Hepatic stellate cell (primary cell): ENCODE measurements around the gene HRCT1.
"Not testable (repeated sequence)": the region's sequence is repeated elsewhere in the genome, so short reads cannot be mapped to it uniquely, and the experiment has no call there.

ENCODE experiments used
- DNase-seq: peaks from one replicate; pipeline ENCODE4 v3.0.0; 2011; ENCODE audit warnings: low spot score

Gene HRCT1

DNA sequence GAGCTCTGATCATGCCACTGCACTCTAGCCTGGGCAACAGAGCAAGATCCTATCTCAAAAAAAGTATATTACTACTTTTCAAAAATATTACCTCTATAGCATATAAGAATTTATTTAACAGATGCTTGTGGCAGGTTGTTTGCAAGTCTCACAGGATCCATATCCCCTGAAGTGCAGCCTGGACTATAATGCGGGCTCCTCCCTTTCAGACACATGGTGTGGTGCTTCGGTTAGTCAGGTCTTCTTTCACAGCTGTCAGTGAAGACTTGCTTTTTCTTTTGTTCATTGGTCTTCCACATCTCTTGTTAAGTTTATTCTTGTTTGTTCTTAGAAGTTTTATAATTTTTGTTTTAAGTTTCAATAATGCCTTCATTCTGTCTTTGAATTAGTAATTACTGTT is 9.4 kb upstream of the HRCT1 start:
- no peak for DNase-seq

DNA sequence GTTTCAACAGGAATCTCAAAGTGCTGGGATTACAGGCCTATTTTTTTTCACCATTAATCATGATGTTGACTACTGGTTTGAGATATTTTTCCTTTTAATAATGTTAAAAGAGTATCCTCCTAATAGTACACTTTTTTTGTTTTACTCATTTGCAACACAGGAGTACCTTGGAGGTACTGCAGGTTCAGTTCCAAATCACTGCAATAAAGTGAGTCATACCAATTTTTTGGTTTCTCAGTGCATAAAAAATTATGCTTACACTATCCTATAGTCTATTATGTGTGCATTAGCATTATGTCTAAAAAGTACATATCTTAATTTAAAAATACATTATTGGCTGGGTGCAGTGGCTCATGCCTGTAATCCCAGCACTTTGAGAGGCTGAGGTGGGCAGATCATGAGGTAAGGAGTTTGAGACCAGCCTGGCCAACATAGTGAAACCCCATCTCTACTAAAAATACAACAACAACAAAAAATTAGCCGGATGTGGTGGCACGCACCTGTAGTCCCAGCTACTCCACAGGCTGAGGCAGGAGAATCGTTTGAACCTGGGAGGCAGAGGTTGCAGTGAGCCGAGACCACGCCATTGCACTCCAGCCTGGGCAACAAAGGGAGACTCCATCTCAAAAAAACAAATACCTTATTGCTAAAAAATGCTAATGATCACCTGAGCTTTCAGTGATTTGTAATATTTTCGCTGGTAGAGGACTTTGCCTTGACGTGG is 8.5 kb upstream of the HRCT1 start:
- not testable (repeated sequence) for DNase-seq

DNA sequence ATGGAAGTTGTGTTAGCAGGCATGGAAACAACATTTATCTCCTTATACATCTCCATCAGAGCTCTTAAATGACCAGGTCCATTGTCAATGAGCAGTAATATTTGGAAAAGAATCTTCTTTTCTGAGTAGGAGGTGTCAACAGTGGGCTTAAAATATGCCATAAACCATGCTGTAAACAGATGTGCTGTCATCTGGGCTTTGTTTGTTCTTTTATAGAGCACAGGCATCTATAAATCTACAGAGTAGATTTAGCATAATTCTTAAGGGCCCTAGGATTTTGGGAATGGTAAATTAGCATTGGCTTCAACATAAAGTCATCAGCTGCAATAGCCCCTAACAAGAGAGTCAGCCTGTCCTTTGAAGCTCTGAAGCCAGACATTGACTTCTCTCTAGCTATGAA is 7.7 kb upstream of the HRCT1 start:
- DNase-seq: no peak

DNA sequence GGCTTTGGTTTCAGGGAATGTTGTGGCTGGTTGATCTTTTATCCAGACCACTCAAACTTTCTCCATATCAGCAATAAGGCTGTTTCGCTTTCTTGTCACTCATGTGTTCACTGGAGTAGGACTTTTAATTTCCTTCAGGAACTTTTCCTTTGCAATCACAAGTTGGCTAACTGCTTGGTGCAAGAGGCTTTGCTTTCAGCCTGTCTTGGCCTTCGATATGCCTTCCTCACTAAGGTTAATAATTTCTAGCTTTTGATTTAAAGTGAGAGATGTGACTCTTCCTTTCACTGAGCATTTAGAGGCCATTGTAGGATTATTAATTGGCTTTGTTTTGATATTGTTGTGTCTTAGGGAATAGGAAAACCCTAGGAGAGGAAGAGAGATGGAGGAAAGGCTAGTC is 7.0 kb upstream of the HRCT1 start:
- DNase-seq: no peak

DNA sequence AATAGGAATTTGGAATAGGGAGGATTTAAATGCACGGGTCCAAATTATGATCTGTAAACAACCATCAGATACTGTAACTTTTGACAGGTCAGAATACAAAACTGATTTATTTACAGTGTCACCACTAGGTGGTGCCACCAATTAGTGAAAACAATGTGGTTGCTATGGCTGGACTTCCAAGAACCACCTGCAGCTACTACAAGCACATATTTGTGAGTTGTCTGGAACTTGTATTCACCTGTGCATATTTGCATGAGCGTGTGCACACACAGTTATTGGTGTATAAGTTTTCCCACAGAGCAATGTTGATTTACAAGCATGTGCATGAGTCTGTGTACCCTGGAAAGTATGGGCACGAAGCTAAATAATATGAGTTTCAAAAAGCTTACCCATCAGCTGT is 3.0 kb upstream of the HRCT1 start:
- DNase-seq: peak; percentile 53

DNA sequence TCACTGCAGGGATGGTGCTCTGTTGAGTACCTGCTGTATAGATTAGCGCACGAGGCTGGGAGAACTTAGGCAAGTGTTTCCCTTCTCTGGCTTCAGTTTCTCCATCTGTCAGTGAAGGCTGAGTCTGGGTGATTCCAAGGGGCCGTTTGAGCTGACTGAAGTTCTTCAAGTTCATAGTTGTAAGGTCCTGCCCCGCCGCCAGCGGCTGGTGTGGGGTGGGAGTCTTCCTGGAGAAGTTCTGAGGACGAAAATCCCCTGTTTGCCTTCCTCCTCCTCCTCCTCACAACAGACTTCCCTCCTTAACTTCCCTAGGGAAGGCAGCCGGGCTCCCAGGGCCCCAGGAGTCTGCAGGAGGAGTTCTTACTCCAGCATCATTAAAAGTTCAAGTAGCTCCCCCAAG is 1.7 kb upstream of the HRCT1 start:
- no peak for DNase-seq

DNA sequence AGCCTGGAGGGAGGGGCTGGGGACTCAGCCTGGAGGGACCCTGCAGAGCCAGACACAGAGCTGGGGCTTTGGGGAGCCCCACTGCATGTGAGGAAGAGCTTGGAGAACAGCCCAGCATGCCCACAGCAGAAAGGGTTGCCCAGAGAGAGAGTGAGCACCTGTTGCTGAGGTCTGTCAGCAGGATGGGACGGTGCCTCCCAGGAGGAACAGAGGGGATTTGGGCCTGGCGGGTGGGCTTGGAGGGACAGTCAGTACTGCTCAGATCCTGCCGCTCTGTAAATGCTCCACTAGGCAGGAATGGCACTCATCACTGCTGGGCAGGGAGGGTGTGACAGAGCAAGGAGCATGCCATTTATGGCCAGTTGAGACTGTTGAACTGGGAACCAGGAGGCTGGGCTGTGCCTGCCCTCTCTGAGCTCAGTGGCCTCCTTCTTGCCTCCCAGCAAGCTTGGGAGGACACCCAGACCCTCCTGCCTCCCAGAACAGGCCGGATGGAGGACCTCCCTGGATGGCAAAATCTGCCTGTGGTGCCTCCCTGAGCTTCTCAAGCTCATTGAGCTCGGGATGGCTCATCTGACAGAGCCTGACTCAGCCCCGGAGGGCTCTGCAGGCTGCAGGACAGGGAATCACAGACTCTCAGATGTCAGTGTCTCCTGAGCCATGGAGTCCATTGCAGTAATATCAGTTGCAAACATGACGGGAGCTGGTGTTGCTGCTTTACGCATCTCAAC is 786 bp upstream of the HRCT1 start:
- DNase-seq: peak; percentile 60

DNA sequence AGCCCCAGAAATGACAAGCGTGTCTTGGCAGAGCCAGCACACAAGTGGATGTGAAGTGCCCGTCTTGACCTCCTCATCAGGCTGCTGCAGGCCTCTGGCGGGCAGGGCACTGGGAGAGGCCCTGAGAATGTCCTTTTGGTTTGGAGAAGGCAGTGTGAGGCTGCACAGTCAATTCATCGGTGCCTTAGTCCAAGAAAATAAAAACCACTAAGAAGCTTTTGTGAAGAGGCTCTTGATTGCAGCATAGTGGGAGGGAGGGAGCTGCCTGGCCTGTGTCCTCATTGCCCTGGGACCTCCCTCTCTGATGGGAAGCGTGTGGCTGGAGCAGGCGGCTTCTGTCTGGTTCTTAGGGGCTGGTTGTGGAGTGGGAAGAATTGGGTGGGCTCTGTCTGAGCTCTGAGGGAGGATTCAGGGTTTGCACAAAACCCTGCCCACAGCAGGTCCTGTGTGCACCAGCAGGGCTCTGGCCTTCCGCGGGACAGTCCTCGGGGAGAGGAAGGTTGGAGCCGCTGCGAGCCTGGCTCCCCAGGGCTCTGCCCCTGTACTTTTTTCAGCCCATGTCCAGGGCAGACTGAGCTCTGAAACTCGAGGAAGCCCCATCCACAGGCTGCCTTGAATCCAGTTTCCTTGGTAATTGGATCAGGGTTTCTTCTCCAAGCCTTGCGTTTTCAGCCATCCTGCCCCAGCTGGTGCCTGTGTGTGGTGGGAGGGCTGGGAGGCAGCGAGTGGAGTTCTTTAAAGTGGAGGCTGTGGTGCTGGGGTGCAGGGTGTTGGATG is 1.1 kb downstream of the HRCT1 start:
- peak; percentile 70 for DNase-seq

DNA sequence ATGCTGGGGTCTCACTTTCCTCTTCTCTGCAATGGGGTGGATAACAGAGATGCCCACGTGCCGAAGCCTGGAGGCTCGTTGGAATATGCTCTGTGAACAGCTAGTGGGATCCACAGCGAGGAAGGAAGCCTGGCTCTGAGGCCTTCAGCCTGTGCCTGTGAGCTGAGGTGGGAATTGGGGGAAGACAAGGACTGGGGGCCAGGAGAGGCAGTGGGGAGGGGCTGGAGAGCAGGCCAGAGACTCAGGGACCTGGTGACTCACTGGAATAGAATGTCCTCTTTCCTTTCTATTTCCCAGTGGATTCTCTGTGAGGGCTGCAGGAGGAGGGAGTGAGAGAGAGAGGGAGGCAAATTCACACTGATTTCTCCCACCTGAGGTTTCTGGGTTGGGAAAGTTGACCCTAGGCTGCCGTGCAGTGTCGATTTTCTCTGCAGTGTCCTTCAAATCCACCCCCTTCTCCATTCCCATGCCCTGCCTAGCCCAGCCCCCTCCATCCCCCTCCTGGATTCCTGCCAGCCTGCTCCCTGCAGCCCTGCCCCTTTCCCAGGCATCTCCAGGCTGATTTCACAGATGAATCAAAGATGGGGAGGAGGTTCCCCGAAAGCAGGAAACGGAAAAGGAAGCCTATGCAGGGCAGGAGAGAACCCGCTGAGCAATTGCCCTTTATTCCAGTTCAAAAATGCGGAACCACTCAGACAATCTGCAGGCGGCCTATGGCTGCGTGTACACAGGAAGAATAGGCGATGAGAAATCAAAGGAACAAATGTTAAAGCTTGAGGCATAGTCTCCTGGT is 1.9 kb downstream of the HRCT1 start:
- peak; percentile 88 for DNase-seq

DNA sequence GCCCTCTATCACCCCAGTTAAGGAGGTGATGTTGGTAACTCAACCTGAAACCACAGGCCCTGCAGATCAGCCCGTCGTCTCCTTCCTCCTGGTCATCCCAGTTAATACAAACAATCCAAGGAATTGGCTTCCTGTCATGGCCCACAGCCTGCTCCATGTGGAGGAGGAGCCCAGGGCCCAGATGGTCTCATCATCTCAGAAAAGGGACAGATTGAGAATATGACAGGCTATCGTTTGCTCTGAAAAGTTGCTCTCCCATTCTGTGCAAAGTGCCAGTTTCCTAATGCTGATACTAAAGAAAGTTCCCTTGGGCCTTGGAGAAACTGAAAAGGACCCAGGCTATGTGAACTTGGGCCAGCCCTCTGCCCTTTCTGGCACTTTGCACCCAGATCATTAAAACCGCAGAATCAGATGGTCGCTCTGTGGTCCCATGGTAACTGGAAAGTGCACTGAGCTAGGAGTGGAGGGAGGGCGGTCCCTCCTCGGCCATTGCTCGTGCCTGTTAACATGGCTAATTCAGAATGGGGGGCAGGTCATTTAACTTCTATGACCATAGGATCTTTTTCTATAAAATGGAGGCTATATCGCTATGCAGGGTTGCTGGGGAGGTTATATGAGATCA is 2.6 kb downstream of the HRCT1 start:
- DNase-seq: peak; percentile 77

DNA sequence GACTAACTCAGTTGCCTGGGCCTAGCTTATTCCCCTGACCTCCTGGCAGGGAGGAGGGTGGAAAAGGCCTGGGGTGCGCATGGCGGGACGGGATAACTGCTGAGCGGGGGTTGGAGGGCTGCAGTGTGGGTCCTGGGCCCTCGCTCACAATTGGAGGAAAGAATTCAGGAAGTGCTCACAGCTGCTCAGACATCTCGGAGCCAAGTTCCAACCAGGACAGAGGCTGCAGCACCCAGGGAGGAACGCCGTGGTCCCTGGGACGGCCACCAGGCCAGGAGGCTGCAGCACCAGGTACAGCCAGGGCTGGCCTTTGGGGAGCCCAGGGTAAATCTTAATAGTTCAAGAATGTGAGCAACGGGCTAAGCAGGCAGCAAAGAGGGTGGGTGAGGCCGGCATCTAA is 3.3 kb downstream of the HRCT1 start, which contains the start of gene SPAAR:
Gene SPAAR, plus strand, starts transcription at position 217 of the 400 bp plus-strand sequence. CDS start 974 bp downstream, outside the sequence.
- no peak for DNase-seq

DNA sequence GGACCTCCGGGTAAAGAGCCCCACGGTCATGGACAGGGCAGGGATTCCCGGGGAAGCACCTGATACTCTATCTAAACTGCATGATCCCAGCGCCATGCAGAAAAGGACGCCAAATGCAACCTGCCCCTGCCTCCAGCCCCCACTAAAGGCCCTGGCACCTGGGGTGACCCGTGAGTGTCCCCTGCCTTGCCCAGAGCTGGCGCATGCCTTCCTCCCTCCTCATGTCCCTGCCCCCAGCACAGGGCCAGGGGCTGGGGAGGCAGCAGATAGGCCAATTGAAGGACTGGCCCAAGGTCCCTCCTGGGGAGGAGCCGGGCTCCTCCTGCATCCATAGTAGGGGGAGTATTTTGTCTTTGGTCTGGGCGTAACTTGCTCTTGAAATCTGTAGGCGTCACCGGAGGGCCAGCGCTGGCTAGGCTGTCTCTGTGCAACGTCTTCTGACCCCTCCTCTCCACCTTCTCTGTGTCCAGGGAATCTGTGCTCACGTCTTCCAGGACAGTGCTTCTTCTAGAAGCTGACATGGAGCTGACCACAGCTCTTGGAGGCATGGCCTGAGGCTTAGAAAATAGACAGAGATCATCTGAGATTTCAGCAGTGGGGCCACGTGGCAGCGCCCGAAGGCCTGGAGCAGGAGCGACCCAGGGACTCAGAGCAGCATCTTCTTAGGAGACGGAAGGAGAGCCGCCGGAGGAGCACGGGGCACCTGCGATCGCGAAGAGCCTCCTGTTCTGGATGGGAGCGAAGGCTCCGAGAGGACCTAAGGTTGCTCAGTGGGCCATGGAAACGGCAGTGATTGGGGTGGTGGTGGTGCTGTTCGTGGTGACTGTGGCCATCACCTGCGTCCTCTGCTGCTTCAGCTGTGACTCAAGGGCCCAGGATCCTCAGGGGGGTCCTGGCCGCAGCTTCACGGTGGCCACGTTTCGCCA is 3.9 kb downstream of the HRCT1 start:
- no peak for DNase-seq

DNA sequence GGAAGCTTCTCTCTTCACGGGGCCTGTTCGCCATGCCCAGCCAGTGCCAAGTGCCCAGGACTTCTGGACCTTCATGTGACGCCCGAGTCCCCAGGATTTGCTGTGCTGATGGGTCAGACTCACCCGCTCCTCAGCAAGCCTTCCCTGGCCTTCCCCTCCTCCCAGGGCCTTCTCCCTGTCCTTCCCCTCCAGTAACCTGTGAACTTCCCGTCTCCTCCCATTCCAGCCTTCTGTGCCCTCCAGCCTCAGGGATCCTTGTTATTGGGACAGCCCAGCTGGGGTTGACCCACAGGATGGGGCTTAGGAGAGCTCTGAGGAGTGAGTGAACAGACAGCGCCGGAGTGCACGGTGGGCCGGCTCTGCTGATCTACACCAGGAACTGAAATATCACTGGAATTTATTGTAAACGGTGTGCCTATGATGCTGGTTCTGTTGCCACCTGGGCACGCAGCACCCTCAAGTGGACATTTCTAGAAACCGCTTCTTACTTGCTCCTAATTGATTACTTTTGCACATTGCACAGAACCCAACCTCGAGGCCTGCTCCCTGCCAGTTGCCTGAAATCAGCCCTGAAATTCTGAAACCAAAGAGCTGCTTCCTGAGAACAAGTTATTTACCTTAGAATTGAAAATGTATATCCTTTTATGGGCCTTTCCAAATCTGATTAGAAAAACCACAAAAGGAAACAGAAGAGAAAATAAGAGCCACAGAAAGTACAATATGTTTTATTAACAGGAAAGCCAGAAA is 4.8 kb downstream of the HRCT1 start:
- DNase-seq: peak; percentile 32

DNA sequence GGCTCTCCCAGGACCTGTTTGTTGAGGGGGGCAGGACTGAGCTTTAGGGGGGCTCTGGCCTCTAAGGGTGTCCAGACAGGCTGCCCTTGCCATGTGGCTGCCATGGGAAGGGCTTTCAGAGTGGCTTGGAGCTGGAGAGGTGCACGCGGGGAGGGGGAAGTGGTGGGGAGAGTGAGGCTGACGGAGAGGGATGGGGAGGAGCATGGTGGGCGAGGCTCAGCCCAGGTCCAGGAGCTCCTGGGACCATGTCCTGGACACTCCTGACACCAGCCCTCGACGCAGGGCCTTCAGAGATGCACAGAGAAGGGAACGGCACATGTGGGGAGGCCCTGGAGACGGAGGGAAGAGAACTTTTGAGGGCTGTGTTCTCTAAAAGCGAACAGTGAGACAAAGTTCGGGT is 5.7 kb downstream of the HRCT1 start:
- no peak for DNase-seq

DNA sequence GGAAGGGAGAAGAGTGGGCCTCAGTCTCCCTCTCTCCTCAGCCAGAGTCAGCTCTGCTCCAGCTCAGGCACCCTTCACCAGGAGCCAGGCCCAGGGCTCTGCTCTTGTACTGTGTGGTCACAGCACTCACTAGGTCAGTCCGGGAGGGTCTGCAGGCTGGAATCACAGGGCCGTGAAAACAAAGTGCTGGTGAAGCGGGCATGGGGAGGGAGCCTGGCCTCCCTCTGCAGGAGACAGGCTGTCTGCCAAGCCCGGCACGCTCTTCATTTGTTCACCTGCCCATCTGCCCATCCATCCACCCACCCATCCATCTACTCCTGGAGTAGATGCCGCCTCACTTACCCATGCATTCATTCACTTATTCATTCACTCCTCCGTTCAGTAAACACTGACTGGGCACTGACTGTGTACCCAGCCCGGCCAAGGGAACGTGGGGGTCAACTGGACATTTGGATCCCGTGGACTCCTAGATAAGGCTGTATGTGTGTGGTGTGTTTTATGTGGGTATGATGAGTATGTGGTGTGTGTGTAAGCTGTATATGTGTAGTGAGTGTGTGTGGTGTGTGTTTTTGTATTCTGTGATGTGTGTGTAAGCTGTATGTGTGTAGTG is 6.9 kb downstream of the HRCT1 start:
- DNase-seq: no peak

DNA sequence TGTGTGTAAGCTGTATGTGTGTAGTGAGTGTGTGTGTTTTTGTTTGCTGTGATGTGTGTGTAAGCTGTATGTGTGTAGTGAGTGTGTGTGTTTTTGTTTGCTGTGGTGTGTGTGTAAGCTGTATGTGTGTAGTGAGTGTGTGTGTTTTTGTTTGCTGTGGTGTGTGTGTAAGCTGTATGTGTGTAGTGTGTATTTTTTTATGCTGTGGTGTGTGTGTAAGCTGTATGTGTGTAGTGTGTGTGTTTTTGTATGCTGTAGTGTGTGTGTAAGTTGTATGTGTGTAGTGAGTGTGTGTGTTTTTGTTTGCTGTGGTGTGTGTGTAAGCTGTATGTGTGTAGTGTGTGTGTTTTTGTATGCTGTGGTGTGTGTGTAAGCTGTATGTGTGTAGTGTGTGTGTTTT is 7.4 kb downstream of the HRCT1 start:
- DNase-seq: not testable (repeated sequence)

DNA sequence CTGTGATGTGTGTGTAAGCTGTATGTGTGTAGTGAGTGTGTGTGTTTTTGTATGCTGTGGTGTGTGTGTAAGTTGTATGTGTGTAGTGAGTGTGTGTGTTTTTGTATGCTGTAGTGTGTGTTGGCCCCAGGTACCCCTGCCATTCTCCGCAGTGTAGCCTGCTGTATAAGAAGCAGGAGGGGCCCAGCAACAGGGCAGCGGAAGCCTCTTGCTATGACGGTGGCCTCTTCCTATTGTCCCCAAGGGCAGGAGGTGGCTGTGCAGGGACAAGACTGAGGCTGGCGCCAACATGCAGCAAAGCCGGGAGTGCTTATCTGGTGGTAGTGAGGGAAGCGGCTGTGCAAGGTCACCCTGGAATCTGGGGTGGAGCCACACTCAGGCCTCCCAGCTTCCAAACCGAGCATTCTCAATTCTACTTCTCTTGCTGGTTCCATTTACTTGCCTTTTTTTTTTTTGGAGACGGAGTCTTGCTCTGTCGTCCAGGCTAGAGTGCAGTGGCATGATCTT is 8.4 kb downstream of the HRCT1 start:
- DNase-seq: peak; percentile 68

DNA sequence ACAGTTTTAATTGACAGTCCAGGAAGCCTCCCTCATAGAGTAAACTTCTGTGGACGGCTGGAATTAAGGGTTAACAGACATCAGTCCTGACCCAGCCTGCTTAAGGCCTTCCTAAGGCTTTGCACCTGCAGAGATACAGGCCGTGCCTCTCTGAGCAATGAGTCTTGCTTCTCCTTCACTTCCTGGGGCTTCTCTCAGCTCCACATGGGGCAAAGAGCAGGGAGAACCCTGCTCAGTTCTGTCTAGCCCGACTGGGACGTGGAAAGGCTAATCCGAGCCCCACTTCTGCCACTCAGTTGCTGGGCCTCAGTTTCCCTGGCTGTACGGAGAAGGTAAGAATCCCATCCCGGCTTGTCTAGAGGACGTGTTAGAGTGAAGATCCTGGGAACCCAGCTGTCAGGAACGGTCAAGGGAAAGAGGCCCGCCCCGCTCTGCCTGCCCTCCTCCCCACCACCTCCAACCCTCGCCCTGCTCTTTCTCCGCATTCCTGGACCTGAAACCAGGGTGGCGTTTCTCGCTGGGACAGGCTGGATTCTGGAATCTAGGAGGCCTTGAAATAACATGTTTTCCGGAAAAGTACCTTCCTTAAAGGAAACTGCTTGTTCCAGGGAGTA is 9.8 kb downstream of the HRCT1 start:
- DNase-seq: no peak

DNA sequence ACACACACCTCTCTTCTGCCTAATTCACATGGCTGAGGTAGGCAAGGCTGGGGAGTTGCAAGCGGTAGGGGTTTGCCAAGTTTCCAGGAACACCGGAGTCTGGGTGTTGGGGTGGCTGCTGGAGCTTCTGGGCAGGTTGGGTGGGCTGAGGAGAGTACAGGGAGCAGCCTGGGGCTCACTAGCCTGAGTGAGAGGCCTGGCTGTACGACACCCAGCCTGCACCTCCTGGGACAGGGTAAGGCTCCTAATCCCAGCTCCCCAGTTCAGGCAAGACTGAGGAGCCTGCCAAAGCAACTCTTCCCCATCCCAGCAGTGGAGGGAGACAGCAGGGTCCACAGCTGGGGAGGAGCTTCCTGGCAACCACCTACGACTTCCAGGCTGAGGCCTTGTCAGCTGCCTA is 11.3 kb downstream of the HRCT1 start:
- DNase-seq: no peak
